Activated CD8-positive, alpha-beta memory T cell treated with anti-CD3 and anti-CD28 coated beads, Interleukin-2, amount 50 U/mL, for 1 hour (primary cell): Measurements from ENCODE around the gene SMARCAD1.

Source experiments
- DNase-seq: peaks from one replicate; pipeline ENCODE4 v3.0.0-alpha.2; 2020; ENCODE audit errors: extremely low read depth

Gene SMARCAD1

DNA sequence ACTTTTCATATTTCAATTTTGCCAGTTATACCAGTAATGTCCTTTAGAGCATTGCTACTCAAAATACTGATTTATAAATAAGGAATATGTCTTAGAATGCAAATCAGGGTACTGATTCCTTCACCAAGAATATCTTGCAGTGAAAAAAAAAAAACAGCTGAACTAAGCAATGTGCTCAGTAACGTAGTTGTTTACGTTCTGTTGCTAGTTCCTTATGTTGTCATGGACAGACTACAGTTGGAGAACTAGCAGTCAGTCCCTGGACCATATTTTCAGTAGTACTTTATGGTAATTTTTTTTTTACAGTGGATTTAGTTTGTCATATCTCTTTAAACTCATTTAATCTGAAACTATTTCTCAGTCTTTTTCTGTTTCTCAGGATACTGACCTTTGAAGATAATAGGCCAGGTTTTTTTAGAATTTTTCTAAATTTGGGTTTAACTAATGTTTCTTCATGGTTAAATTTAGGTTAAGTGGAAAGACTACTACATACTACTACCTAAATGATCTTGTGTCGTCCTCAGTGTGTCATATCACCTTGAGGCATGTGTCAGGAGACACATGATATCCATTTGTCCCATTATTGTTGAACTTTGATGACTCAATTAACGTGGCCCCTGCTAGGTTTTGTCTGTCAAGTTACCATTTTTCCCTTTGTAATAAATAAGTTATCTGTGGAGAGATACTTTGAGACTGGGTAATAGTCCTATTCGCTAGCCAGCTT, 21.0 kb downstream of the SMARCAD1 start:
- DNase-seq, result no peak

DNA sequence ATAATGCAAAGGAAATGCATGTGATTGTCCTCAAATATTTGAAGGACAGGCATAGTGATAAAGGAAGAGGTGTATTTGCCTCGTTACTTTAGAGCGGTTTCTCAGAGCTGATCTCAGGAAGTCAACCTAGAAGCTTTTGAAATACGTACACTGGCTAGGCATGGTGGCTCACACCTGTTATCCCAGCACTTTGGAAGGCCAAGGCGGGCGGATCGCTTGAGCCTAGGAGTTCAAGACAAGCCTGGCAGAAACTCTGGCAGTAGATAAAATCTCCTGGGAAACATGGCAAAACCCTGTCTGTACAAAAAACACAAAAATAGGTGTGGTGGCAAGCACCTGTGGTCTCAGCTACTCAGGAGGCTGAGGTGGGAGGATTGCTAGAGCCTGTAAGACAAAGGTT, 24.9 kb downstream of the SMARCAD1 start:
- DNase-seq, result no peak

DNA sequence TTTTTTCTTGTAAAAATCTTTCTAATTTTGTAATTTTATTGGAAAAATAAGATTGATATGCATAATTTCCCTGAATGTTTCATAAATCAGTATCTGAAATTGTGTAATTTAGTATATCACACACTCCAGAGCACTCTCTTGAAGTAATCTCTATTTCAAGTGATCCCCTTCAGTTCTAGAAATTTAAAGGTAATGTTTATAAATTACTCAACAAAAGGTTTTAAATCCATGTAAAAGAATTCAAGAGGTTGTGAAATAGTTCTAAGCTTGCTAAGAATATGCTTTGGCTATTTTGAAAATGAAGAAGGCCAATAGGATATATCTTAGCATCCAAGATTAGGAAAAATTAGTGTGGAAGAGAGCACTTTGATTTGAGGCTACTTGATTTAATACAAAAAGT, 28.2 kb downstream of the SMARCAD1 start:
- no peak for DNase-seq

DNA sequence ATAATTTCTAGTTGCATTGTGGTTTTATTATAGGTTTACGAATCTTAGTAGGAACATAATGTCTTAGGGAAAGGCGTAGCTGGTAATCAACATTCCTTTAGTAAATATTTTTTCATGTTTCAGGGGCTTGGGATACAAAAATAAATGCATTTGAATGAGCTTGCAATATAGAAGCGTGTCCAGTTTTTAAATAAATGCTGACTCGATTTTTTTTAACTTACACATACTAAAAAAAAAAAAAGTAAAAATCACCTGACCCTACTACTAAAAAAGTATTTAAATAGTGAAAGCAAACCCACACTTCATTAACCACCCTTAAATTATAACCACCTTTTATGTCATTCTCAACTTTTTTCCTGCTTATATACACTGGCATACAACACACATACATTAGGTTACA, 29.6 kb downstream of the SMARCAD1 start:
- DNase-seq, result no peak

DNA sequence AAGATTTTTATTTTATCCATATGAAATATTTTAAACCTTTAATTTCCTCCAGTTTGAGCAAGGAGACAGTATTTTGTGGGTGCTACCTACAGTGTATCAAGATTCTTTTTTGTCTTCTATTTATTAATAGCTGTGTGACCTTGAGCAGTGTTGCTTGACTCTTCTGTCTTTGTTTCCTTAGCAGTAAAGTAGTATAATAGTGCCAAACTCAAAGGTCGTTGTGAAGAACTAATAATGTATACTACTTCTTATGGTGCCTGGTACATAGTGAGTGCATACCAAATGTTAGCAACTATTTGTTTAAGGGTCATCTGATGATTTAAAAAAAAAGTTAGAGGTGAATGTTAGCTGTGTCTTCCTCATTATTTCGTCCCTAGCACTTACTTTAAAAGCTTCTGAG, 30.5 kb downstream of the SMARCAD1 start:
- DNase-seq, result no peak

DNA sequence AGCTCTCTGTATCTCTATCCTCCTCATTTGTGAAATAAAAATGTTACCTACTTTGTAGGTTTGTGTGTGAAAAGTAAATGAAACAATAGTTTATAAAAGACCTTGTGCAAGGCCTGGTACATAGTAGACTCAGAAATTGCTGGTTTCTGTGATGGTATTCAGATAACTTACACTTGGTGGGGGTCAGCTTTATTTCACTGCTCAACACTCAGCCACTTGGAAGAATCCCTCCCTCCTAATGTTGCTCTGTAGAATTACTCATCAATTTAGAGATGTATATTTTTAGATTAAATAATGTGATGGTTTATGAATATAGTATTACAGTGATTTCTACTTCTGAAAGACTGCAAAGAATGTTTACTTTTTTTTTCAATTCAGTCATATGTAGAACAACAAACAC, 32.7 kb downstream of the SMARCAD1 start:
- DNase-seq, result no peak

DNA sequence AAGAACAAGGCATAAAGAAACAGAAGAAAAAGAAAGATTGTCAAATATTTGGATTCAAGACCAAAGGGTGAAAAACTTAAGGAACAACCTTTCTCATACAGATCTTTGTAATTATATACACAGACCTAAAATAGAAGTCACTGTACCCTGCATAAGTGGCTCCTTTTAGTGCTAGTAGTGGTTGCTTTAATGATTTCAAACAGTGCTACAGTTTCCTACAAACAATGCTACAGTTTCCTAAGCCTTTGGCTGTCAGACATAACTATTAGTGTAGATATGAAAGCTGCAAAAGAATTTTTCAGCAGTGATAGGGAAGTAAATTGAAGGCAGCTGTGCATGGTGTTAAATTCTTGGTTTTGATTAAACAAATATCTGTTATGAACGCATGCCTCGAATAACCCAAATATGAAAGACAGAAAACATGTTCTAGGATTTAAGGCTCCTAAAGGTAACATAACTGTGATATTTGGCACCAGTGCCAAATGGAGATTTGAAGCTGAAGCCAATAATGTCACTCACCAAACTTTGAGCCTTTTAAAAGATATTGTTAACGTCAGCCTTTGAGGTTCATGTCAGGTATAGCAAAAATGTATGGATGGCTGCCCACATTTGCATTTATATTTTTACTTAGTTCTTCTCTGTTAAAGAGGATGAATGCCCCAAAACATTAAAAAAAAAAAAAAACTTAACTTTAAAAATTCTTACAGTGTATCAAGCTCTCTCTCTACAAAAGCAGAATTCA, 36.6 kb downstream of the SMARCAD1 start:
- DNase-seq, result no peak

DNA sequence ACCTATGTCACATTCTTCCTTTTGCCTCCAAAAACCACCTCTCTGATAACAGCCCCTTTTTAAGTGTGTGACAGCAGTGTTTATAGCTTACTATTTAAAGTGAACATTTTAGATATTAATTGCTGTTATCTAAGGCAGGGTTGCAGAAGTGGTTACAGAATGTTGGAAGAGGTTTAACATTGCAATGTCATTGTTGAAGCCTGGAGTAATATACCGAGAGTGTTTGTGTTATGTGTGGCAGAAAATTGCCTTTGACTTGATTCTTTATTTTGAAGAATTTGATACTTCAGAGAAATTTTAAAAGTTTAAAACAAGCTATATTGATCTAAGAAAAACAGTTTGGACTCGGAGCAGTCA, 37.1 kb downstream of the SMARCAD1 start:
- DNase-seq, result no peak

DNA sequence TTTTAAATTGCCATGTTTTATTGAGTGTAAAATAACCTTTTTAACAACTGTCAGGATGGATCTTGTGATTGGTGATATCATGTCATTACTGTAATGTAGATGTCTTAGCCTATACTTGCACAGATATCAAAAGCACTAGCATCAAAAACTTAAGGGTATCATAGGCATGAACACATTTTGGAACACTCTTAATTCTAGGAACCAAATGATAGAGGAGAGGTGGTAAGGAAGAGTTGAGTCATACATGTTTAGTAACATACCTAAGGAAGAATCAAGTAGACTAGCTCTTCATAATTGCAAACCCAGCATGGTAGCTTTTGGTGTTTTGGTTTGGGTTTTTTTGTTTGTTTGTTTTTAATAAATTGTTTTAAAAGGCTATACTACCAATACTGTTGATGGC, 43.4 kb downstream of the SMARCAD1 start:
- DNase-seq, result no peak

DNA sequence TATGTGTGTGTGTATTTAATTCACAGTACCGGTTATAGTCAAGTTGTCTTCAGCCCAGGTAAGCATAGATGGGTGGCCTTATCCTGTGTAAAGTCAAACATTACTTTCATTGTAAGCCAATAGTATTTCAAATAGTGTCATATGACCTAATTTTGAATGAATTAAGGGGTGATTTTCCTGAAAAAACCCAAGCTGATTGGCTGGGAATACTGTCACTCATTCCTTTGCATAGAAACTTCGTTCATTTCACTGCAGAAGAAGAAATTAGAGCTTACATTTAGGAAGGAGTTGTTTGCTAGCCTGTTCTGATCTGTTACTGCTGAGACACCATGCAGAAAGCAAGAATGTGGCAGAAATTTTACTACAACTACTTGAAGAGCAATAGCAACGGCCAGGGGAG, 45.4 kb downstream of the SMARCAD1 start:
- DNase-seq, result no peak

DNA sequence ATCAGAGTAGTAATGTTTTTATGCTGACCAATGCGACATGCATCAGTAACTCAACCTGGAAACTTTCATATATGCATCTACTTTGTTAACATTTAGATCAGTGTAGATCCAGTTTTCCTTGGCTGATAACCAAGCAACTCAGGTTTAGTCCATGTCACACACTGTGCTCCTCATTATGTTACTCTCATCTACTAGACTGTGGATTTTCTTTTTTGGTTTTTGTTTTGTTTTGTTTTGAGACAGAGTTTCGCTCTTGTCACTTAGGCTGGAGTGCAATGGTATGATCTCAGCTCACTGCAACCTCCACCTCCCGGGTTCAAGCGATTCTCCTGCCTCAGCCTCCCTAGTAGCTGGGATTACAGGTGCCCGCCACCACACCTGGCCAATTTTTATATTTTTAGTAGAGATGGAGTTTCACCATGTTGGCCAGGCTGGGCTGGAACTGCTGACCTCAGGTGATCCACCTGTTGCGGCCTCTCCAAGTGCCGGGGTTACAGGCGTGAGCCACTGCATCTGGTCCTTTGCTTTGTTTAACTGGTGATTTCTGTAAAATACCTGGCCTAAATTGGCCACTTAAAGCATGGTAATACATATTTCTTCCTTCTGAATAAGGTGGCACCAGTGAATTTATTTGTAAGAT, 48.6 kb downstream of the SMARCAD1 start:
- DNase-seq, result no peak

DNA sequence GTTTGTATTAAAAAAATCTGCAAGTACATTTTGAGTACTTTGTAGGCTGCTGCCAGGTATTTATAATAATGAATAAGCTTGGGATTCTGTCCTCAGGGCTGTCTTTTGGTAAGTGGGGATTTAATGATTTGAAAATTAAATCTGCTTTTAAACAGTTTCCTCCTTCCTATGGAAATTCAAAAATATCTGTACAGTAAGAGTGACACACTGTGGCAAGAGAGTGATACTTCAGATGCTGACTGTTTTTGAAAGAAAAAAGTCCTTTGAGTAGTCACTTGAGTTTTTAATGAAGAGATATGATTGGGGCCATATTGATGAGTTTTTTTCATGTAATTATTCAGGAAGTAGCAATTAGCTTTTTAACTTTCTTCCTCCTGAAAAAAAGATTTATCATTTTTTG, 49.2 kb downstream of the SMARCAD1 start:
- DNase-seq, result no peak

DNA sequence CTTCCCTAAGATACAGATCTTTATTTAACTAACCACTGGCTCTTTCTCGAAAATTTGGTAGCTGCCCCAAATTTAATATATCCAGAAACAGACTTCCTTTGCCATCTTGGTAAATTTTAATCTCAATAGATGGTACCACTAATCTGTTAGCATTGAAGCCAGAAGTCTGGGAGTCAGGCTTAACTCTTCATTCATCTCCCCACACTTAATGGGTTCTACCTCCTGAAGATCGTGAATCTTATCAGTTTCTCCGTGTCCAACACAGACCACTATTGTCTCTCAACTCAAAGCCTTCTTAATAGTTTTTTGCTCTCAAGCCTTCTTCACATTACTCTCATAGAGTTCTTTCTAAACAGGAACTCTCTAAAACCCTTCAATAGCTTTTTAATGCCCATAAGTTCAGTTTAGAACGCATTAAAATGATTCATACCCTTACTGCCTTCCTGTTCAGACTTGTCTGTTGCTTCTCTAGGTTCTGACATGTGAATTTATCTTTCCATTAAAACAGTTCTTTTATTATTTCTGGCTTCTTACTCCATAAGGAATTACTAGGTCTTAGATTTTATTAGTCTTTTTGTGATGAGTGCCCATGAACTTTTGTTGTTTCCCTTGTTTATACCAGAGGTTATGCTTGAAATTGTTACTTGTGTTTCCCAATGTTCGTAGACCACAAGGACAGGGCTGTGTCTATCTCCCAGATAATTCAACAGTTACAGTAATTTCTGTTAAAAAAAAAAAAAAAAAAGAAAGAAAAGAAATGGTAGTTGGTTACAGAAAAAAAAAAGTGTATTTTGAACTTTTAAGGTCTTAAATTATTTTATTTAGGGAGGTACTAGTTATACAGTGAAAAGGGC, 54.7 kb downstream of the SMARCAD1 start:
- no peak for DNase-seq

DNA sequence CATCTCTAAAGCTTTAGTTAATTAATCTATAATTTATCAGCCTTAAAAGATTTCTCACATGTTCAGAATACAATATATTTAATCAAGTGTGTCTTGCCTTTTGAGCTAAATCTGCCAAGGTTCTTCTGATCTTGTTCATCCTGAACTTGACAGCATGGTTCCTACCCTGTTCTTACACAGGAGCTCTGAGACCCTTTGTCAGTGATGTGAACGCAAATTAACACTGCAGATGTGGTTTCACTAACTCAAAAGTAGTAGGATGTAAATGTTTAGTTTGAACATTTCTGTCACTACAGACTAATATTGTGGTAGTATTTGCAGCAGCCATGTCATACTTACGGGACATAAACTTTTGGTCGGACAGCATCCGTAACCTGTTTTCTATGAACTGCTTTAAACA, 59.4 kb downstream of the SMARCAD1 start:
- no peak for DNase-seq

DNA sequence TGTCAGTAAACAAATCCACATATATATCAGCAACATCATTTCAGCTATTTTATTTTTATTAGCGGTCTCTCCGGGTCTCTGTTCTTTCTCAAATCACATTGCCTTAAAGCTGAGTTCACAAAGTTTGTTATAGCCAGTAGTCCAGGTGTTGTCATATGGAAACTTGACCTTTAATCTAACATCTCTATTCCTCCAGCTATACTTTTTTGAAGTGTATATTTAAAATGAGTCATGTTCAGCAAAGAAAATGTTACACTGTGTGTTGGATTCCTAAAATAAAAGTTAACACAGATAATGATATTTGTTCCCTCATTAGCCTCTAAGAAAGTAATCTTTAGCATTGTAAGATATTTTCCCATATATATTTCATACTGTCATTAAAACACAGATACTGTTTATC, 63.6 kb downstream of the SMARCAD1 start:
- DNase-seq, result no peak

DNA sequence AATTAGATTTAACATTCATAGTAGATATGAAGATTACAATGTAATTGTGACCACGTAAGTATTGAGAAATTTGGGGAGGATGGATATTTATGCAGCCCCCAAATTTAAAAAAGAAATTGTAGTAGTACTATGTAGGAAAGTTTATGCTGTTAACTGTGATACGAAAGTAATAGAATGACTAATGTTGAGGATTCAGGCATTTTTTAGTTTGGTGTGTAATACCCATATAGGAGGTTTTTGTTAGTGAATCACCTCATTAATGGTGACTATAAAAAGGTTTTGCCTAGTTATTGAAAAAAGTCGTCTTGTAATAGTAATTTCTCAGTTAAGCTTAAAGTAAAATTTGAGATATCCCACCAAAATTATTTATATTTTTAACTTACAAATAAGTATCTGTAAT, 67.2 kb downstream of the SMARCAD1 start:
- DNase-seq, result no peak

DNA sequence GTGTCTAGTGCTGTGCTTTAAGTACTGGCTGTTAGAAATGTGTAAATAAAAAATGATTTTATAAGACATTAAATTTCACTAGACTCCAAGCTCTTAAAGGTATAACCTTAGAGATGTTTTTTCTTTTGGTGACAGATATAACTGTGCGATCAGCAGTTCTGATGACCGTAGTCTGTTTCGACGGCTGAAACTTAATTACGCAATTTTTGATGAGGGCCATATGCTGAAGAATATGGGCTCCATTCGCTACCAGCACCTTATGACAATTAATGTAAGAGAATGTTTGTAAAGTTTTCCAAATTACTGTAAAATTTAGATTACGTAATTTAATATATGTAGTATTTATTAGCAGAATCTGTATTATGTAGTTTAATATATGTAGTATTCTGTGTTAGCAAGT, 68.5 kb downstream of the SMARCAD1 start:
- DNase-seq, result no peak

DNA sequence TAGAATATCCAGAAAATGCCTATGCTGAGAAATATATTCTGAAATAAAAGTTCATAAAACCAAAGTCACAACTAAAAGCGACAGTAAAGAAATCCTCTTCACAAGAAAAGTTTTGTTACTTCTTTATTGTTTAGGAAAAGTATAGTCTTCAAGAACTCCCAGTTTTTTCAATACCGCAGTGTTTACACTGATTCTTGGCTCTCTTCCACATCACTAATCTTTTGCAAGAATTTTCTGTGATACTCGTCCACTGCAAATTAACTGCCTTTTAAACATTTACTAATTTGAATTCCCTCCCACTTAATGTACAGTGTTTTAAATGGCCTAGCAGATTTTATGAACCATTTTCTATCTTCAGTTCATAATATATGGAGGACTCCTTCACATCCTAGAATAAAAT, 69.9 kb downstream of the SMARCAD1 start:
- no peak for DNase-seq

DNA sequence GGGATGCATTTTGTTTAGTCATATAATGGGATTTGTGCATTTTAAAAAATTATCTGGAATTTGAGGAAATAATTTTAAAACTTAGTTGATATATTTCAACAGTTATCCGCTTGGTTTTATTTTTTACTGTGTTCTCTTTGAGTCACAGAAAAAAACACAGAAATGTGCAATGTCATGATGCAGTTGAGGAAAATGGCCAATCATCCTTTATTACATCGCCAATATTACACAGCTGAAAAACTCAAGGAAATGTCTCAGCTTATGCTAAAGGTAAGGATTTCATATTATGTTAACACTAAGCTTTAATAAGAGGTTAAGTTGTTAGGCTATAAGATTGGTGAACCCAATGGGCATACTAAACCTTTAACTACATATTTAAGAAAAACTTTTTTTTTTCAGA, 71.1 kb downstream of the SMARCAD1 start:
- DNase-seq, result no peak

DNA sequence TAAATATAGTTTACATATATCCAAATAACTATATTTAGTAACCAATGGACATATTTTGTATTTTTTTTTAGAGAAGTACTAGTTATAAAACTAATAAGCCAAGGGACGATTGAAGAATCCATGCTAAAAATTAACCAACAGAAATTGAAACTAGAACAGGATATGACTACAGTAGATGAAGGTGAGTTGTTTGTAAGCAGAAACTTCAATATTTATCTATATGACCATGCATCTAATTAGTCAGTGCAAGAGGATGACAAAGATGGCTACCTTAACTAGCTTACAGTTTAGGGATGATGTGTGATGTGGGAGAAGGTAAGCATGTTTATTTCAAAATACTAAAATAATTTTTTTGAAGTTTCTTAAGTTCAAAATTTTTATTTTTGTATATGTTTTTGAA, 77.2 kb downstream of the SMARCAD1 start:
- no peak for DNase-seq

DNA sequence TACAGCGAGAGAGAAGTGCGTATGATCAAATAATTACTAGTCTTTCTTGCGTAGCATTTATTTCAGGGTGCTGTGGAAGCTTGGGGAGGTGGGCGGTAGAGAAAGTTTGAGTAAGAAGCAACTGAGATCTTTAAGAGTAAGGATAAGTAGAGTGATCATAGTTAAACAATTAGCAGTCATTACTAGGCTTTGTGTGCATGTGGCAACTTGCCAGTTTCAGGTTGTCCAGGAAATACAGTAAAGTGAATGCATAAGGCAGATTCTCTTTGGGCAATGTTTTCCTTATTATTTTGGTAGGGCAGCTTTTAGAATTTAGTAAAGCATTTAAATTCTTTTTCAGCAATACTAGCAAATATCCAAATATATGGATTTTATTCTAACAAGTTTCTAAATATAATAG, 78.0 kb downstream of the SMARCAD1 start:
- DNase-seq, result no peak

DNA sequence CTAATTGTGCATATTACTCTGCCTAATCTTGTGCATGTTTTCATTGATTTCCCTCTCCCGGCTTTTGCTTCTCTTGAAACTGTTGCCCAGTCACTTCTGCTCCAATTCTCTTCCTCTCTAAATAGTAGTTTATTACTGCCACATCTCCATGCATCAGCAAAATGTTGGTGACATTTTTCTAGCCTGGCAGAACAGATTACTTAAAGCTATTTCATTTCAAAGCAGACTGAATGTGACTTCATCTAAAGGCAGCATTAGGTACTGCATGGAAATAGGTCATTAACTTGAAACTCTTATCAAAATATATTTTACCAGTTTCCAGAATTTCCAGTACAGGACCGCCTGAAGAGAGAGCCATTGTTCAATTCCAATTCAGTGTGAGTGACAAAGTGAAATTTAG, 82.6 kb downstream of the SMARCAD1 start:
- no peak for DNase-seq
